SIG-M5 treated with dmso at 0.1 percent for 504 hours (cell line): Measurements from ENCODE around the gene PCSK6.

Experiments used
- DNase-seq: peaks from one replicate; lab custom pipeline; 2025; ENCODE audit not compliant: unreplicated experiment; lab: John Stamatoyannopoulos, UW

PCSK6 gene

GRCh38 chr15:101258238-101259144 is 231.0 kb downstream of the PCSK6 start:
- DNase-seq: peak; percentile 49

DNA sequence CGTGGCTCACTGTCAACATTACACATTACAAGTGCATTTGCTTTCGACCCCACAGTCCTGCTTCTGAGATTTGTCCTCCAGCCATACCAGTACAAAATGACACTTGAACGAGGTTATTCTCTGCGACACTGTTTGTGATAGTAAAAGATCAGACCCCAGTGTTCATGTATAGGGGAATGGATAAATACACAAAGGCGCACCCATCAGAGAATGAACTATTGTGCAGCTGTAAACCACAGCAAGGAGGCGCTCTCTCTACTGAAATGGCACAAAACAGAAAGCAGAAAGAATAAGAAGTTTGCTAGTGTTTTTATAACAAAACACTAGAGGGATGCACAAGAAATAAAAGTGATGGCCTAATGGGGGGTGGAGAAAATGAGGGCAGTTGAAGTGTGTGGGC is 232.8 kb downstream of the PCSK6 start:
- DNase-seq: peak; percentile 68

DNA sequence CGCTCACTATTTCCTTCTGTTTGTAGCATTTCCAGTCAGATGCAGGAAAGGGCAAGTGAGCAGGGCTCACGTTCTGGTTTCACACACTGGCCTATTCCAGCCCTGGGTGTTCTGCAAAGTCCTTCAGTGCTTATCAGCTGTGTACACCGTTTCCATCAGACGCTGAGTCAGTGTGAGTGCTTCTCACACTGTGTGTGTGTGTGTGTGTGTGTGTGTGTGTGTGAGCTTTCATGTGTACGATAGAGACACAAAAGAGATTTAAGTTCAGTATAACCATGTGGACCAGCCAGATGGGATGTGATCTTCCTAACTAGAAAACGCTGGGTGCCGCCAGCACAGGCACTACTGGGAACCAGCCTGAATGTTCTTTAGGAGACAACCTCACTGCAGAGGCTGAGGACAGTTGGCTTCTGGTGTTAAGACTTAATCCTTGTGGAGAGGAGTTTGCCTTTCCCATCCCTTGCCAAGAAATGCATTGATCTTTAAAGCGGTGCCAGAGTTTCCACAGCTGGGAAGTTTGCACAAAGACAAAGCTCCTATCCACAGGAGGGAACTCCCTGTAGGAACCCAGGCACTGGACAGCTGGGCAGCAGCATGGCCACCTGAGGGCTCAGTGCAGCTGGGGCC is 233.8 kb downstream of the PCSK6 start:
- no peak for DNase-seq

- no peak for DNase-seq
These were observed 234.5 kb downstream of the PCSK6 start for GRCh38 chr15:101255051-101255395.

- no peak for DNase-seq
These were observed 235.1 kb downstream of the PCSK6 start for GRCh38 chr15:101254157-101255050.
